ENCODE measurements around the gene LRRC32.
"Not testable (repeated sequence)": the region's sequence is repeated elsewhere in the genome, so short reads cannot be mapped to it uniquely, and the experiment has no call there.

The LRRC32 gene

GRCh38 chr11:76648061-76648460 is 22.5 kb downstream of the LRRC32 start:
- no peak for DNase-seq (ENCODE audit: low read depth)

DNA sequence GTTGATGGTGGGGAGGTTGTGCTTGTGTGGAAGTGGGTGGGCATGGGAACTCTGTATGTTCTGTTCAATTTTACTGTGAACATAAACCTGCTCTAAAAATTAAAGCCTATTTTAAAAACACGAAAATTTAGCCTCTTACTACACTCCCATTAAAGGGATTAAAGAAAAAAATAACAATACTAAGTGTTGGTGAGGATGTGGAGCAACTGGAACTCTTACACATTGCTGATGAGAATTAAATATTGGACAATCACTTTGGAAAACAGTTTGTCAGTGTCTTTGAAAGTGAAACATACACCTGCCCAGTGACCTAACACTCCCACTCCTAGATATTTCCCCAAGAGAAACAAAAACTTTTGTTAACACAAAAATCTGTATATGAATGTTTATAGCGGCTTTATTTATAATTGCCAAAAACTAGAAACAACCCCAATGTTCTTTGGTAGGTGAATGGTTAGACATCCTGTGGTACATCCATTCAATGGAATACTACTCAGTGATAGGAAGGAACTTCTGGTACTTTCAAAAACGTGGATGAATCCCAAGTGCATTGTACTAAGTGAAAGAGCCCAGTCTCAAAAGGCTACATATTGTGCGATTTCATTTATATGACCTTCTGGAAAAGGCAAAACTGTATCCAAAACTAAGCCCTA is 23.5 kb downstream of the LRRC32 start:
- DNase-seq (ENCODE audit: low read depth) = no peak

DNA sequence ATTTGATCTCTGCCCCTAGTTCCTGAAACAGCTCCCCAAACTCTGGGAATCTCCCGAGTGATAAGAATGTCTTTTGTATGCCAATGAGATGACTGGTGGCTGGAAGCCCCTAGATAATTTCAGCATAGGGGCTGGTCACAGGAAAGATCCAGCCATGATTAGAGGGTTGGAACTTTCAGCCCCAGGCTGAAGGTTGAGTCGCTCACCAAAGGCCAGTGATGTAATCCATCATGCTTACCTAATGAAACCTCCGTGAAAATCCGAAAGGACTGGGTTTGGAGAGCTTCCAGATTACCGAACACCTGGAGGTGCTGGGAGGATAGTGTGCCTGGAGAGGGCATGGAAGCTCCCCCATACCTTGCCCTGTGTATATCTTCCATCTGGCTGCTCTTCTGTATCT is 26.0 kb downstream of the LRRC32 start:
- DNase-seq (ENCODE audit: low read depth) = no peak

- DNase-seq (ENCODE audit: low read depth) = not testable (repeated sequence)
Observed at GRCh38 chr11:76643711-76644110, 26.8 kb downstream of the LRRC32 start.

DNA sequence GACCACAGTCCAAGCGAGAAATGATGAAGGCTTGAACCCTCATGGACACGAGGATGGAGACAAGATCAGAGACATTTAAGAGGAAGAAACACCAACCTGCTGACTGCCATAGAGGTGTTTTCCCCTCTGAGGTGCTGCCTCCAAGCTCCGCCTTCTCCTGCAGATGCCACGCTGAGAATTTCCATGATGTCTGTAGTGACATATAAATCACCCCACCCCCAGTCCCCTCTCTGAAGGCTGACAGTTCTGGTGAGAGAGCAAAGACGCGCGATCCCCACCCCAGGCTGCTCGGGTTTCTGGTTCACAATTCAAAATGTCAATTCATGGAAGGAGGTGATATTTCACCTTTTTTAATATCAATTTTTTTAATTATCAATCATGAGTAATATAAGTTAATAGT is 28.2 kb downstream of the LRRC32 start:
- peak; percentile 39 for DNase-seq (ENCODE audit: low read depth)

DNA sequence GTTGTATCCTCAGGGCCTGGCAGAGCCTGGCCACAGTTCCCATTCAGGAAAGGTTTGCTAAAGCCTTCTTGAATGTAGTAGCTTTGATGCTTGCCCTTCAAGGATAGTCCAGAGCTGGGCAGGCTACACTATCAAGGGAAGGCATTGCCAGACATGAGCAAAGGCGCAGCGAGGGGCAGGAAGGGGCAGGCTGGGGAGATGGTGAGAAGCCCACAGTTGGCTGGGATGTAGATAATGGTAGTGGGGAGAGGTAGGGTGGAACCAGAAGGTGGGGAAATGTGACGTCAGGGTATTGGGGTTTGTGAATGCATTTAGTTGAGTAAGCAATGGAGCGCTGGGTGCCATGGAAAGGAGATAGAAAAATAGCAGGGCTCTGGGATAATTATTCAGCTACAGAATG is 28.6 kb downstream of the LRRC32 start:
- no peak for DNase-seq (ENCODE audit: low read depth)

- no peak for DNase-seq (ENCODE audit: low read depth)
Observed at GRCh38 chr11:76640501-76640900, 30.0 kb downstream of the LRRC32 start.

DNA sequence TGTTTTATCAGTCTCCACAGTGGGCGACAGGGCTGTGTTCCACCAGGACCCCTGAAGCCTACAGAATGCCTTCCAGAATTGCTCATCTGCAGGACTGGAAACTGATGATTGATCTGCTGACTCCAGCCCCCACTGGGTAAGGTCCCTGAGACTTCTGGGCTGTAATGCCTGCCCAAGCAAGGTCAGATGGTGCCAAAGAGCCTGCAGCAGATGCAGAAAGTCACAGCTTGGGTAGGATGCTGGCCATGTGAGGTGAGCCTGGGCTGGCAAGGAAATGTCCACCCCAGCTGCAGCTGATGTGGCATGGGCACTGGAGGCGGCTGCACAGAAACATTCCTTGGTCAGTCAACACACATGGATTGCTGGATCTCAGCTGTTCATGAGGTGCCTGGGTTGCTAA is 30.9 kb downstream of the LRRC32 start:
- DNase-seq (ENCODE audit: low read depth) = no peak

- DNase-seq (ENCODE audit: low read depth) = no peak
Observed at GRCh38 chr11:76638270-76639197, 32.0 kb downstream of the LRRC32 start.

DNA sequence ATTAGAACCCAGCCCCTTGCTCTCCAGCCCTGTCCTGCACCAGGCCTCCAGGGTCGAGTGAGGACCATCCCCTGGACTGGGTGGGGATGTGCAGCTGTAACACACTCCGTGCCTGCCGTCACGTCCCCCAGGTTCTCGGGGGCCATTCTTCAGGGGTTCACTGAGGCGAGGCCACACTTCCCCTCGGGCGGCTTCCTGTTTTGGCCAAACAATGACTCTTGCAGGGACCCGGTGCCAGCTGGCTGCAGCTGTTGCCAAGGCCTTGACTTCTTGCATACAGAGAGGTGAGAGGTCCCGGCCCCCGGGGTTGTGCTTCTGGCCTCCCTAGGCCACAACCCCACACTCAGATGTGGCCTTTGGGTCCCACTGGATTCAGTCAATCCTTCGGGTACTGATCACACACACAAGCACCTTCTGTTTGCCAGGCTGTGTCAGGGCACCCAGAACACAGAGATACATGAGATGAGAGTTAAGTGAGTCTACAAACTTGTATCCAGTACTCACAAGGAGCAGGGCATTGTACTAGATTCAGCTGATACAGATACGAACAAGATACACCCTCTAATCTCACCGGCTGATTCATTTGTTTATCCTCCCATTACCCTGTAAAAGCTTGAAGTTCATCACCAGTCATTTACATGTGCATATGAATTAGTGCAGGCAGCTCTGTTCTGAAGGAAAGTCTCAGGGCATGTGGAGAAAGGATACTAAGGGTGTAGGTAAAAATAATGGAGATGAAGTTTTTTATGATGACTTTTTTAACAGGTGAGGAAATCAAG is 32.9 kb downstream of the LRRC32 start:
- no peak for DNase-seq (ENCODE audit: low read depth)

- no peak for DNase-seq (ENCODE audit: low read depth)
Observed at GRCh38 chr11:76636826-76637460, 33.6 kb downstream of the LRRC32 start.

DNA sequence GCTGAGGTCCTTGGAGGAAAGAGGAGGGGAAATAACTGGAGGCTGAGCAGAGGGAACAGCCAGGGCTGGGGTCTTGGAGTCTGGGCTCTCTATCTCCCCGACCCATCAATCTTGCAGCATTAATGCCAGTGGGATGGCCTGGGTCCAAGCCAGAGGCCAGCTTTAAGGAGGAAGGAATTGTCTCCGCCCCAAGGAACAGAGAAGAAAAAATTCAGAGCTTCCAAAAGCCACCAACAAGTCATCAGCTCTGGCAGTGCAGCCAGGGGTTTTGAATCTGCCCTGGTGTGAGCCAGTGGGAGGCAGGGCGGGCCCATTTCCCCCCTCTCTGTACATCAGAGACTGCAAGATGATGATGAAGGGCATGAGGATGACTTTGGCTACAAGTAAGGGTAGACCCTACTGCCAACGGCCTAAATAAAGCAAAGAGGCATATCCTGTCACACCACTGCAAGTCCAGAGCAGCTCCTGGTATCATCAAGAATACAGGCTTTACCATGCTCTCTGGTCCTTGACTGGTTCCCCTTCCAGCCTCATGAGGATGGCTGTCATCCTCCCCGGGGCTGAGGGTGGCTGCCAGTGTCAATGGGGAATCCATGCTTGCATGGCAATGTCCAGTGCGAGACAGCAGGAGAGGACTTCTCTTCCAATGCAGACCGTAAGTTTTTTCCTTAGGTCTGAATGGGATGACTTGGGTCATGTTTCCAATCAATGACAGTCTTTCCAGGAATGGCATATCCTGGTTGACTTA is 34.4 kb downstream of the LRRC32 start:
- no peak for DNase-seq (ENCODE audit: low read depth)

GRCh38 chr11:76634886-76635285 is 35.7 kb downstream of the LRRC32 start:
- DNase-seq (ENCODE audit: low read depth) = no peak

- DNase-seq (ENCODE audit: low read depth) = no peak
Observed at GRCh38 chr11:76632492-76632891, 38.1 kb downstream of the LRRC32 start.

DNA sequence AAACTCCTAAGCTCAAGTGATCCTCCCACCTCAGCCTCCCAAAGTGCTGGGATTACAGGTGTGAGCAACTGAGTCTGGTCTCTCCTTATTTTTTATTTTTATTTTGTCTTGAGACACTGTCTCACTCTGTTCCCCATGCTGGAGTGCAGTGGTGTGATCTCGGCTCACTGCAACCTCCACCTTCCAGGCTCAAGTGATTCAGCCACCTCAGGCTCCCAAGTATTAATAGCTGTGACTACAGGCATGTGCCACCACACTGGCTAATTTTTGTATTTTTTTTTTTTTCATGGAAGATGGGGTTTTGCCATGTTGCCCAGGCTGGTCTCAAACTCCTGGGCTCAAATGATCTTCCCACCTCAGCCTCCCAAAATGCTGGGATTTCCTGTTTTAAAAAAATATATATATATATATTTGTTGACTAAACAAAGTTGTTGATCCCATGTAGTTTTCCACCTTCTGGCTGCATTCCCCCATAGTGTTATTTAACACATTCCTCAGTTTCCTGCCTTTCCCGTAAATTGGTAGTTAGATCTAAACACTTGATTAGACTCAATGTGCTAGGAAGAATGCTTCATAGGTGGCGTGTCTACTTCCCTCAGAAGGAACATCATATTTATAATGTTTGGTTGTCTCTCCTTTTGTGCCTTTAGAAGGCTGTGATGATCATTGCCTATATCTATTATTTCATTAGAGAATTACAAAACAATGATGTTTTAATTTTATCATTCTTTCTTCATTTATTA is 38.8 kb downstream of the LRRC32 start:
- no peak for DNase-seq (ENCODE audit: low read depth)

GRCh38 chr11:76630600-76631281 is 39.8 kb downstream of the LRRC32 start:
- DNase-seq (ENCODE audit: low read depth) = no peak

DNA sequence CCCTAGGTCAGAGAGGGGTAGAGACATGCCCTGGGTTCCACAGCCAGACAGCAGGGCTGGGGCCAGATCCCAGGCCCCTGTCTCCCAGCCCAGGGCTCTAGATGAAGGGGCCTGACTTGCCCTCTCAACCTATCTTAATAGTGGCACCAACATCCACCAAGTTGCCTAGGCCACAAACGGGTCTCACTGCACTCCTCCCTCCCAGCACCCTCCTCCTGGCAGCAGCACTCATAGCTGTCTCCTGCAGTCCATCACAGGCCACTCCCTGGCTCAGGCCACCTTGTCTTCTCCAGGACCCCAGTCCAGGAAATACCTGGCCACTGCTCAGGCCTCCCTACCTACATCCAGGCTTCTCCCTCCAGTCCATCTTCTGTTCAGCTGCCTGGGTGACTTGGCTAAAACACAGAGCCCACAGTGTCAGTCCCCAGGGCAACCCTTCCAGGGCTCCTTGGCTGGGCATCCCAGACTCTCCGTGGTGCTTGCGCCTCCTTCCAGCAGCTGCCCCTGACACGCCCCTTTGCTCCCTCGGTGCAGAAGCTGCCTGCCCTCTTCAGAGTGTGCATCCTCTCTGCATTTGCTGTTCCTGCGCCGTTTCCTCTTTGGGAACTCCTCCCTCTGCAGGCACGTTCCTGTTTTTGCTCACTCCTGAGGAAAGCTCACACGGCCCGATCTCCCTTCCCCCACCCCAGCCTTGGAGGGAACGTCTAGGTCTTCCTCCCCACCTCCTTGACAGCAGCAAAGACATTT is 40.5 kb downstream of the LRRC32 start:
- DNase-seq (ENCODE audit: low read depth) = peak; percentile 9

DNA sequence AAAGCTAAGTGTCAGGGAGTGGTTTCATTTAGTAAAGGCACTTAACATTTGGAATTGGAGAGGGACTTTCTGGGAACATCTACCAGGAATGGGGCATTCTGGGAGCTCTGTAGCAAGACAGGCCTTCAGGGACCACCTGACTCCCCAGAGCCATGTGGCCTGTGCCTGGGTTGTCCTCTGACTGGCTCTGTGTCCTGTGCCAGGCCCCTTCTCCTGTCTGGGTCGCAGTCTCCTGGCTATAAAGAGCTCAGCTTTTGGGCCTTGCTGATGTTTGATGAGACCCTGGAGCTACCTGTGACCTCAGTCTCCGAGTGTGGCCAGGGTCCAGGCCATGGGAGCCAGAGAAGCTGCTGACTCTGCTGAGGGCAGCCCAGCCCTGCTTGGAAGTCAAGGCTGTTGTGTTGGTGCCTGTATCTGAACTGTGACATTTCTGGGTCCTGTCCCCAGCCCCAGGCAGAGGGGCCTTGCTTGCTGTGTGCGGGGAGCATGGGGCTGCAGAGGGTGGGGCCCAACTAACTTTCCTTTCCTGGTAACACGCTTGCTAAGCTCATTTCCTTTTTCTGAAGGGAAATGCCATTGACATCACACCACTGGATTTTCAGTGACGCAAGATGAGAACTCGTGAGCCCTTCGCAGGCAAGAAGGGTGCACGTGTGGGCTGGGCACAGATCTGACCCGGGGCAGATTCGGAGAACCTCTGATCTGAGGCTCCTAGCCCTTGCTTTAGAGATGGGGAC is 41.3 kb downstream of the LRRC32 start:
- peak; percentile 22 for DNase-seq (ENCODE audit: low read depth)

All from activated T-cell treated with anti-CD3 and anti-CD28 coated beads for 48 hours (primary cell).